GM21737 (cell line): ENCODE data around the gene MFSD8.
"Not testable (repeated sequence)": the region's sequence is repeated elsewhere in the genome, so short reads cannot be mapped to it uniquely, and the experiment has no call there.

Experiments used
- ATAC-seq: cut with Tn5 transposase; IDR thresholded peaks from one replicate; pipeline ENCODE4 v1.9.1; 2021; ENCODE audit warnings: mild to moderate bottlenecking, moderate library complexity; ENCODE audit not compliant: unreplicated experiment

MFSD8 gene

GRCh38 chr4:127936974-127937373 is 28.0 kb downstream of the MFSD8 start:
- no peak for ATAC-seq

DNA sequence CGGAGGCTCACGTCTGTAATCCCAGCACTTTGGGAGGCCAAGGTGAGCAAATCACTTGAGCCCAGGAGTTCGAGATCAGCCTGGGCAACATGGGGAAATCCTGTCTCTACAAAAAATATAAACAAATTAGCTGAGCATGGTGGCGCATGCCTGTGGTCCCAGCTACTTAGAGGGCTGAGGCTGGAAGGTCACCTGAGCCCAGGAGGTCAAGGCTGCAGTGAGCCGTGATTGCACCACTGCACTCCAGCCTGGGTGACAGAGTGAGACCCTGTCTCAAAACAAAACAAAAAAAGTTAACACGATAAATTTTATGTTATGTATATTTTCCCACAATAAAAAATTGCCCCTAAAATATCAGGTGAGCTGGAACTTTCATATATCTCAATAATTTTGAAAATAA is 33.1 kb downstream of the MFSD8 start:
- ATAC-seq: not testable (repeated sequence)

DNA sequence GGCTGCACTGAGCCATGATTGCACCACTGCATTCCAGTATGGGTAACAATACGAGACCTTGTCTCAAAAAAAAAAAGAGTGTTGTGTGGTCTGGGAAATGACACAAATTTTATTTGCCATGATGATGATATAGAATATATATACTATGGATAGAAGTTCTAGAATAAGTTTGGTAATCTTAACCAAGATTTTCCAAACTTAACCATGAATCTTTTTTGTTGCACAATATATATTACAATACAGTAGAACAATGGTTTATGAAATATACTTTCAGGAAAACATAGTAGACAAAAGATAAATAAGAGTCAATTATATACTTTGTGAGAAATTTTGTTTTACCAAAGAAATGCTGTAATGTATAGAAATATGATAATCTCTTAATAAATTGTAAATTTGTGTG is 34.8 kb downstream of the MFSD8 start:
- no peak for ATAC-seq

DNA sequence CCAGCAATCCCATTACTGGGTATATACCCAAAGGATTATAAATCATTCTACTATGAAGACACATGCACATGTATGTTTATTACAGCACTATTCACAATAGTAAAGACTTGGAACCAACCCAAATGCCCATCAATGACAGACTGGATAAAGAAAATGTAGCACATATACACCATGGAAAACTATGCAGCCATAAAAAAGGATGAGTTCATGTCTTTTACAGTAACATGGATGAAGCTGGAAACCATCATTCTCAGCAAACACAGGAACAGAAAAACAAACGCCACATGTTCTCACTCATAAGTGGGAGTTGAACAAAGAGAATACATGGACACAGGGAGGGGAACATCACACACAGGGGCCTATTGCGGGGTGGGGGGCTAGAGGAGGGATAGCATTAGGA is 39.3 kb downstream of the MFSD8 start:
- ATAC-seq: not testable (repeated sequence)

DNA sequence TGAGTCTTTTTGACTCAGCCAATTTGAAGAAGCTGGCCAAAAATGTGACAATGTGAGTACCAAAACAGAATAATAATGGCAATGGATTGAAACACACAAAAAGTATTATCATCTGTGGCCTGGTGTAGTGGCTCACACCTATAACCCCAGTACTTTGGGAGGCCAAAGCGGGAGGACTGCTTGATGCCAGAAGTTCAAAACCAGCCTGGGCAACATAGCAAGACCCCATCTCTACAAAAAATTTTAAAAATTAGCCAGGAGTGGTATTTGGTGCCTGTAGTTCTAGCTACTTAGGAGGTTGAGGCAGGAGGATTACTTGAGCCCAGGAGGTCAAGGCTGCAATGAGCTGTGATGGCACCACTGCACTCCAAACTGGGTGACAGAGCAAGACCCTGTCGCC is 42.7 kb downstream of the MFSD8 start:
- ATAC-seq: no peak

DNA sequence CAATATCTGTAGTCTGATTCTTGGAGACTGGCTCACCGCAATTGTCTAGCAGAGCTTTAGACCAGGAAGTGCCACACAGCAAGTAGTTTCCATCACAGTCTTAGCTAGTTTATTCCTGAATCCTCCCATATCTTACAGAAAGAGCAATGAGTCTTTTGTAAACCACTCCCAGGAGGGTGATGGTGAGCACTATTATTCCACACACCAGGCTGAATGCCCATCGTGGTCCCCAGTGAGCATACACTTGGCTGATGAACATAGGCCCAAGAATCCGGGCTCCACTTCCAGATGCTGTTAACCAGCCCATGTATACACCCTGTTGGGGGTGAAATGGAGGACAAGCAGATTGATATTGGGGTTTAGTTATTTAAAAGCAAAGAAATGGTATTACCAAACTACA is 44.5 kb downstream of the MFSD8 start:
- no peak for ATAC-seq

GRCh38 chr4:127917151-127917550 is 47.8 kb downstream of the MFSD8 start:
- ATAC-seq: no peak

- no peak for ATAC-seq
Observed at GRCh38 chr4:127916512-127916911, 48.5 kb downstream of the MFSD8 start.

DNA sequence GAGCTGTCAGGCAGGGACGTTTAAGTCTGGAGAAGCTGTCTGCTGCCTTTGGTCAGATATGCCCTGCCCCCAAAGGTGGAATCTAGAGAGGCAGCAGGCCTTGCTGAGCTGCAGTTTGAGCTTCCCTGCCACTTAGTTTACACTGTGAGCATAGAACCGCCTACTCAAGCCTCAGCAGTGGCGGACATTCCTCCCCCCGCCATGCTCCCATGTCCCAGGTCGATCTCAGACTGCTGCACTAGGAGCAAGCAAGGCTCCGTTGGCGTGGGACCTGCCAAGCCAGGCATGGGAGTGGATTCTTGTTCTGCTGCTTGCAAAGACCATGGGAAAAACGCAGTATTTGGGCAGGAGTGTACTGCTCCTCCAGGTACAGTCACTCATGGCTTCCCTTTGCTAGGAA is 59.9 kb downstream of the MFSD8 start:
- ATAC-seq: no peak

DNA sequence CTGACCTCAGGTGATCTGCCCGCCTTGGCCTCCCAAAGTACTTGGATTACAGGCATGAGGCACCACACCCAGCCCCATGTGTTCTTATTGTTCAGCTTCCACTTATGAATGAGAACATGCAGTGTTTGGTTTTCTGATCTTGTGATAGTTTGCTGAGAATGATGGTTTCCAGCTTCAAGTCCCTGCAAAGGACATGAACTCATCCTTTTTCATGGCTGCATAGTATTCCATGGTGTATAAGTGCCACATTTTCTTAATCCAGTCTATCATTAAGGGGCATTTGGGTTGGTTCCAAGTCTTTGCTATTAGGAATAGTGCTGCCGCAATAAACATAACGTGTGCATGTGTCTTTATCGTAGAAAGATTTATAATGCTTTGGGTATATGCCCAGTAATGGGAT is 65.3 kb downstream of the MFSD8 start:
- ATAC-seq: not testable (repeated sequence)

DNA sequence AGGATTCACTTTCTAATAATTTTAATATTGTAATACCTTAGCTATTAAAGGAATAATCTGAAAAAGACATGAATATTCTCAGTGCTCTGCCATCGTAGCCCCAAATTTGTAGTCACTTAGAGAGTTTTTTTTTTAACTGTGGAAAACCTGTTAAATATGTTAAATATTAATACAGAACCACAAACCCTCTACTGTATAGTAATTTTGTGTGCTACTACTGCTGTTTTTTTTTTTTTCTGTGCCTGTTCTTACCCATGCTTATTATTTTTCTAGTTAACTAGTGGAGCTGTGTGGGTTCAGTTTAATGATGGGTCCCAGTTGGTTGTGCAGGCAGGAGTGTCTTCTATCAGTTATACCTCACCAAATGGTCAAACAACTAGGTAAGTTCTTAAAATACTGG is 68.4 kb downstream of the MFSD8 start:
- ATAC-seq: no peak

DNA sequence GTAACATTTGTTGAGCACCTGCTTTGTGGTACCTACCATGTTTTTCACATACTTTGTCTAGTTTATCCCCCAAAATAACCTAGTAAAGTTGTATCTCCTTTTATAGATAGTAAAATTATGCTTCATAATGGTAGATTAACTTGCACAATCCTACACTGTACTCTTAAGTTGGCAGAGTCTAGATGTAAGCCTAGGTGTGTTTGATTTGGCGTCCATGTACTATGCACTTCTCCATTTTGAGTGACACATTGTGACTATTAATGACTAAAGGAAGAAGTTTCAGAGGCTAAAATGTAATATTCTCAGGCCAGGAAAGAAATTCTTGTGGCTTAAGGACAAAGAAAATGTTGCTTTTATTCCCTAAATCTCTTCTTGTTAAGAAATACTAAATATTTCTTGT is 68.9 kb downstream of the MFSD8 start:
- no peak for ATAC-seq

- no peak for ATAC-seq
Observed at GRCh38 chr4:127889903-127890302, 75.1 kb downstream of the MFSD8 start.

GRCh38 chr4:127888559-127888958 is 76.4 kb downstream of the MFSD8 start:
- ATAC-seq: no peak

GRCh38 chr4:127881563-127881864 is 83.5 kb downstream of the MFSD8 start:
- peak; percentile 32 for ATAC-seq

- peak; percentile 97 for ATAC-seq
Observed at GRCh38 chr4:127880763-127881562, 84.0 kb downstream of the MFSD8 start, which contains the start of gene PLK4. Gene PLK4, plus strand, starts transcription at chr4:127880893. Its CDS starts 242 bp downstream, at chr4:127881135.

GRCh38 chr4:127875791-127876190 is 89.2 kb downstream of the MFSD8 start:
- no peak for ATAC-seq

GRCh38 chr4:127870688-127871087 is 94.3 kb downstream of the MFSD8 start:
- no peak for ATAC-seq

DNA sequence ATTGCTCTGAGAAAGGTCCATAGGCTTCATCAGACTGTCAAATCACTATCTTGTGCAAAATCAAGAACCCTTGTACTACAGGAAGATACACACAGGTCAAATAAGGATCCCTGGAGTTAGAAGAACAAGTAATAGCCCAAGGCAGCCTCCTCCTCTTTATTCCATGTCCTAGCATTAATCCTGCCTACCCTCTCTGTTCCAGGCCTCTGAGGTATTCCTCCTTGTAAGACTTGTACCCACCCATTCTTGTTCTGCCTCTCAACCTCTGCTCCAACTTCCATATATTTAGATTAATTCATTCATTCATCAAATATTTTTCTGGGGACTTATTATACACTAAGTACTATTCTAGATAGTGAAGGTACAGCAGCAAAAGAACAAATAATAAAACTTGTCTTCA is 94.7 kb downstream of the MFSD8 start:
- ATAC-seq: no peak

DNA sequence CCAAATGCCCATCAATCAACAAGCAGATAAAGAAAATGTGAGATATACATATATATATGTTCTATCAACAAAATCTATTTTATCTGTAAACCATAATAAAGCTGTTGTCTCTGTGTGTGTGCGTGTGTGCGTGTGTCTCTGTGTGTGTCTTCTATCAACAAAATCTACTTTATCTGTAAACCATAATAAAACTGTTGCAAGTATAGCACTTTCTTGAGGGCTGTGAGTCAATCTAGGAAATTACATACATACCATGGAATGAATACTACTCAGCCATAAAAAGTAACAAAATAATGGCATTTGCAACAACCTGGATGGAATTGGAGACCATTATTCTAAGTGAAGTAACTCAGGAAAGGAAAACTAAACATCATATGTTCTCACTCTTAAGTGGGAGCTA is 96.8 kb downstream of the MFSD8 start:
- no peak for ATAC-seq
